Astrocyte of the cerebellum (primary cell): ENCODE results near the gene PRDX2.
A peak's percentile ranks its signal among the peaks of the same experiment; 100 is the strongest.

Experiments used
- DNase-seq: peaks from one replicate; pipeline ENCODE4 v3.0.0-alpha.2; 2011; ENCODE audit warnings: low read depth
- H3K4me3 ChIP-seq: 2 replicates; pipeline ENCODE4 v1.5.1; 2011; ENCODE audit warnings: mild to moderate bottlenecking, low read depth, low read length, moderate library complexity
- in situ Hi-C: cut with HindIII; loops from 2 replicates; pipeline ENCODE4 v1.10.0; 2017; ENCODE audit warnings: low sequenced_read_pairs
- TF ChIP-seq, protein P1 (sequence below): IDR thresholded peaks from 2 replicates; pipeline ENCODE4 v1.5.1; 2012; ENCODE audit warnings: low read length, low read depth, moderate library complexity, mild to moderate bottlenecking; ENCODE audit errors: missing control alignments

The PRDX2 gene

DNA sequence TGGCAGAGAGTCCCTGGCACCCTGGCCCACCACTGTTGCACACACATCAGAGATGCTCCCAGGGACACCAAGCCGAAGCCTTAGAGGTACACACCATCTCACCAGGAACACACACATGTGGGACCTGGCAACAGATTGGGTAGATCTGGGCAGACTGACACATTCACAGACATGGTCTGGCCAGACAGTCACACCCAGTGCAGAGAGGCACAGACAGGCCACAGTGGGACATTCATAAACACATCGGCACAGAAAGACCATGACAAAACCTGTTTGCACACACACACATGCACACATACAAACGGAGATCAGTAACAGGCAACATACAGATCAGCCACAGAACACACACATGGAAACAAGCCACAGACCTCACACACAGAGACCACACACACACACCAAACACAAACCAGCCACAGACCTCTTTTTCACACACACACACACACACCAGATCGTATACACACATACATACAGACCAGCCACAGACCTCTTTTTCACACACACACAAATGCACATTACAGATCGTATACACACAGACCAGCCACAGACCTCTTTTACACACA, 16.6 kb downstream of the PRDX2 start:
- no peak overlapping the region for H3K4me3 ChIP-seq
- in situ Hi-C loops = no loop called here
- TF ChIP-seq, protein P1, sequence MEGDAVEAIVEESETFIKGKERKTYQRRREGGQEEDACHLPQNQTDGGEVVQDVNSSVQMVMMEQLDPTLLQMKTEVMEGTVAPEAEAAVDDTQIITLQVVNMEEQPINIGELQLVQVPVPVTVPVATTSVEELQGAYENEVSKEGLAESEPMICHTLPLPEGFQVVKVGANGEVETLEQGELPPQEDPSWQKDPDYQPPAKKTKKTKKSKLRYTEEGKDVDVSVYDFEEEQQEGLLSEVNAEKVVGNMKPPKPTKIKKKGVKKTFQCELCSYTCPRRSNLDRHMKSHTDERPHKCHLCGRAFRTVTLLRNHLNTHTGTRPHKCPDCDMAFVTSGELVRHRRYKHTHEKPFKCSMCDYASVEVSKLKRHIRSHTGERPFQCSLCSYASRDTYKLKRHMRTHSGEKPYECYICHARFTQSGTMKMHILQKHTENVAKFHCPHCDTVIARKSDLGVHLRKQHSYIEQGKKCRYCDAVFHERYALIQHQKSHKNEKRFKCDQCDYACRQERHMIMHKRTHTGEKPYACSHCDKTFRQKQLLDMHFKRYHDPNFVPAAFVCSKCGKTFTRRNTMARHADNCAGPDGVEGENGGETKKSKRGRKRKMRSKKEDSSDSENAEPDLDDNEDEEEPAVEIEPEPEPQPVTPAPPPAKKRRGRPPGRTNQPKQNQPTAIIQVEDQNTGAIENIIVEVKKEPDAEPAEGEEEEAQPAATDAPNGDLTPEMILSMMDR = no peak
- DNase-seq = no peak

DNA sequence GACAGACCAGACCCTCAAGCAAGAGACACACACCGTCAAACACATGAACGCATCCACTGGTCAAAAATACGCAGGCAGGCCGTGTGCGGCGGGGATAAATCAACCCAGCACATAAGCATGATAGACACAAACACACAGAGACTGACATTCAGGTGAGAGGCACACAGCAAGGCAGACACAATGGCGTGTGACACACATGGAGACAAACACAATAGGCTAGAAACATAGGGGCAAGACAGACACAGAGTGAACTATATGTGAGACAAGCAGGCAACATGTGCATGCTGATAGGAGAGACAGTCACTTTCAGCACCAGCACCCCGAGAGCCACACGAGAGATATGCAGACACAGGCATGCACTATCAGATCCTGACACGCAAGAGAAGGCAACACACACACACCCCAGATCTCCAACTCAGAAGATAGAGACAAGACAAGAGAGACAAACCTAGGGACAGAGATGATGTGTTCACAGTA, 17.2 kb downstream of the PRDX2 start:
- no peak for DNase-seq
- no peak overlapping the region for H3K4me3 ChIP-seq
- in situ Hi-C loops = no loop called here
- TF ChIP-seq, protein P1 = no peak

DNA sequence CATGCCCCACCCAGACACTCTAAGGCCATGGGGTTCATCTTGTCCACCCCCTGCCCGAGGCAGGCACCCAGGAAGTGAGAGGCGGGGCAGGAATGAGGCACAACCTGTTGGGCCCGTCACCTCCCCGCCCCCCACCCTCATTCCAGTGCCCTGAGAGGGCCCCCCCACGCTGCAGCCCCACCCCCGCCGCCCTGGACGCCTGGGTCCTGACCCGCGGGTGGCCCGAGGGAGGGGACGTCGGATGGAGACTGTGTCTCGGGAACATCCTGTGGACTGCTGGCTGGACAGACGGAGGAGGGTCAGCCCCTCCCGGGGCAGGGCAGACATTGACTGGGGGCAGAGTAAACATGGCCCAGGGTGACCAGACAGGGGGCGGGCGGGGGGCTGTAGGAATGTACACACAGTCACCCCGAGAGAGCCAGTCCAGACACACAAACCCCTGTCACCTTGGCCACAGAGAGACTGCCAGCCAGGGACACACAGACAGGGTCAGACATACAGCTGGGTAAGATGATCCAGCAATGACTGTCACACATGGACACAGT, 17.7 kb downstream of the PRDX2 start:
- TF ChIP-seq, protein P1 = no peak
- in situ Hi-C loops = no loop called here
- H3K4me3 ChIP-seq = no peak overlapping the region
- DNase-seq = no peak

DNA sequence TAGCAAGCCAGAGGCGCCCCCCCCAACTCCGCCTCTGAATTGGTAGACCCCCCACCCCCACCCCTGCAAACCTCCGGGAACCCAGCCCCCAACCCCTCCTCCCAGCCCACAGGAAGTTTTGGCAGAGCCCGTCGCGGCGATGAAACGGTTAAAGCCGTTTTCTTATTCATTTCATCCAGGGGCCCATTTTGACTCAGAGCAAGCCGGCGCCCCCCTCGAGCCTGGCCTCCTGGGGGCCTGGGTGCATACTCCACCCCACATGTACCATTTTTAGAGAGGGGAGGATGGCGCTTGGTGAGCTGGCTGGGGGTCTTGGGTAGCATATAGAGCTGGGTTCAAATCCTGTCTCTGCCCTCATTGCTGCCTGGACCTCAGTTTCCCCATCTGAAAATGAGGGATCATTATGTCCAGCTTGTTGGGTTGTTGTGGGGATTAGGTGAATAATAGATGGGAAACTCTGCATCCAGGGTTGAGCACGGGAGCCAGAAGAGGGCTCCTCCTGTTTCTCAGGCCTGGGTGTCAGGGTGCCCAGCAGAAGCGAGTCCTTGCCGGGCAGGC, 18.2 kb downstream of the PRDX2 start:
- in situ Hi-C loops = no loop called here
- peak overlapping the region; percentile 33 for H3K4me3 ChIP-seq
- no peak for DNase-seq
- TF ChIP-seq, protein P1 = no peak

DNA sequence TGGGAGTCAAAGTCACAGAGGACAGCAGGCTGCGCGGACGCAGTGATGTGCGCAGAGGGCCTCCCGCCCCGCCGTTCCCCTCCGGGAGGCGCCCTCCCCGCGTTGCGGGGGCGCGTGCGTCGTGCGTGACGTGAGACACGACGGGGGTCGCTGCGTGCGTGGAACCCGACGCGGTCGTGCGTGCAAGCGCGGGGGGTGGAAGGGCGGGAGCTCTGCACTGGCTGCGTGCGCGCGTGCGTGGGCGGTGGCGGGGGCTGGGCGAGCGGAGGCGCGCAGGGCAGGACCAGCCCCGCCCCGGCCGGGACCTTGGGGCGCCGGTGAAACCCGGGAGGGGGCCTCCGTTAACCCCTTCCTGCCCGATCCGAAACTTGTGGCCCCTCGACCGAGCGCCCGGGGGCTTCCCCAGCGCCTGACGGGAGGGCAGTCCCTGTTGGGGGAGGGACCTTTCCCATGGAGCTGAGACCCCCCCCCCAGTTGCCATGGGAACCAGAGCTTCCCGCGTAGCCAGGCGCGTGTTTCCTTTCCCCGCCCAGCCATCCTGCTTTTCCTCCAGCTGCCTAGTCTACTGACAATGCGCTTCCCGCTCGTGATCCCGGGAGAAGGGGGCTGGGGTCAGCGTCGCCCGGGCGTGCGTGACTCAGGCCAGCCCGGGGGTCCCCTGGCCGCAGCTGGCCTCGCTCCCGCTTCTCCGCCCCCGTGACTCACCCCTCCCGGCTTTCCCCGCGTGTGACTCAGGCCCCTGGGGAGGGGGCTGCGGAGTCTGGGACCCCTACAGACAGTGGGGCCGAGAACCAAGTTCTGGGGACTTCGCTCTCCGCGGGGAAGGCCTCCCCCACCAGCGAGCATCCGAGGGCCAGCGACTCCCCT, 18.9 kb downstream of the PRDX2 start:
- TF ChIP-seq, protein P1 = no peak
- DNase-seq = no peak
- in situ Hi-C loops = no loop called here
- peak overlapping the region; percentile 33 for H3K4me3 ChIP-seq

DNA sequence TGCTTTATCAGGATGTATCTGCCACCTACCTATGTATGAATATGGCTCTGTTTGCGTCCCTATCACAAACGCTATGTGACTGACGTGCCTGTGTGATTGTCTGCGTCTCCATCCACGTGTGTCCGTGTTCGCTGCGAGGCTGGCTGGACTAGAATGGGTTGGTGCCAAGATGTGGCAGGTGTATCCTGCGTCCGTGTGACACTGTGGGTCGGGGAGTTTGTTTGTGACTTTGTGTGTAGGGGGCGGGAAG, 19.5 kb downstream of the PRDX2 start:
- TF ChIP-seq, protein P1 = no peak
- peak overlapping the region; percentile 33 for H3K4me3 ChIP-seq
- DNase-seq = no peak
- in situ Hi-C loops = no loop called here
